Stomach (tissue), 9 donors: ENCODE results near the gene IQCH. TPM values are rescaled to one million over a fixed set of nuclear protein-coding genes. Genes with fewer than 3 reads are reported as not detected.

Source experiments
- DNase-seq, 2 donors: peaks; one replicate each; pipeline versions ENCODE4 v3.0.0 to v3.0.0-alpha.2; 2013 to 2019
- H3K27ac ChIP-seq, 5 donors: fragments of 200-600 bp in 4 of 5; sonication (generic) in 4 of 5; one replicate each; pipeline ENCODE4 v1.5.1; 2013 to 2019; ENCODE audit warnings: mild to moderate bottlenecking in 1 of 5, moderate library complexity in 1 of 5
- H3K27me3 ChIP-seq, 3 donors: fragments of 200-600 bp; sonication (generic); one replicate each; pipeline ENCODE4 v1.5.1; 2017 to 2019; ENCODE audit warnings: mixed run types in 1 of 3
- H3K36me3 ChIP-seq, 4 donors: fragments of 200-600 bp; sonication (generic); 1 replicate in 3 of 4; 2 replicates in 1 of 4; pipeline ENCODE4 v1.5.1; 2016 to 2019
- H3K4me1 ChIP-seq, 4 donors: fragments of 200-600 bp; sonication (generic); one replicate each; pipeline ENCODE4 v1.5.1; 2016 to 2019
- H3K4me3 ChIP-seq, 4 donors: fragments of 200-600 bp; sonication (generic) in 3 of 4; one replicate each; pipeline ENCODE4 v1.5.1; 2016 to 2019; ENCODE audit warnings: mild to moderate bottlenecking in 1 of 4
- H3K9me3 ChIP-seq, 4 donors: fragments of 200-600 bp; sonication (generic); one replicate each; pipeline ENCODE4 v1.5.1; 2016 to 2019
- EP300 ChIP-seq: sonication (generic); formaldehyde crosslinking; IDR thresholded peaks from one replicate; pipeline ENCODE4 v1.6.1; 2017; ENCODE audit warnings: antibody characterized with exemption
- POLR2A ChIP-seq, 4 donors: fragments of 450-650 bp; IDR thresholded peaks; one replicate each; pipeline ENCODE4 v1.6.1; 2016; ENCODE audit warnings: antibody characterized with exemption in 4 of 4, control low read depth in 2 of 4, mild to moderate bottlenecking in 1 of 4, moderate library complexity in 1 of 4
- POLR2AphosphoS5 ChIP-seq, 3 donors: sonication (generic); formaldehyde crosslinking; IDR thresholded peaks; one replicate each; pipeline ENCODE4 v1.6.1; 2016; ENCODE audit warnings: antibody characterized with exemption in 3 of 3
- WGBS, 5 donors: extraction: QIAGEN DNeasy Blood & Tissue Kit in 3 of 5; methylation state at CpG; one replicate each; pipeline versions ENCODE4 v1.1.5 to v1.1.7; 2013 to 2018; 5-methylcytosine and 5-hydroxymethylcytosine counted together
- intact Hi-C: fragments of 100-400 bp; cut with DNase I; formaldehyde crosslinking; loops from one replicate; pipeline ENCODE4 v1.15.1; 2023; ENCODE audit warnings: low total_unique reads
- polyA plus RNA-seq, 3 donors: library from polyadenylated mRNA; stranded (reverse); fragments of 200-250 nt; gene quantifications; one replicate each; pipeline ENCODE4 v1.2.3, GENCODE V29; 2013
- total RNA-seq, 5 donors: library from RNA; depleted of rRNA; stranded (reverse); fragments of >200 nt; gene quantifications; one replicate each; pipeline versions ENCODE4 v1.1.0 to v1.2.3, GENCODE V29; 2014 to 2016
- TF ChIP-seq, protein P1 (sequence below), 7 experiments: fragments of 450-650 bp in 4 of 7; fragments of 200-600 bp in 3 of 7; sonication (generic) in 3 of 7; IDR thresholded peaks; one replicate each; pipeline ENCODE4 v1.5.1; 2016 to 2019; ENCODE audit warnings: antibody characterized with exemption in 7 of 7, control low read depth in 2 of 7, mild to moderate bottlenecking in 1 of 7
- donor health status: healthy with polysubstance abuse.
- donor health status: Bipolar disorder and iron deficiency.
- donor health status: healthy.

IQCH gene
- total and polyA plus RNA-seq, 8 donors: 0.25 to 9.4 (median 1.7) TPM; not detected in 1

DNA sequence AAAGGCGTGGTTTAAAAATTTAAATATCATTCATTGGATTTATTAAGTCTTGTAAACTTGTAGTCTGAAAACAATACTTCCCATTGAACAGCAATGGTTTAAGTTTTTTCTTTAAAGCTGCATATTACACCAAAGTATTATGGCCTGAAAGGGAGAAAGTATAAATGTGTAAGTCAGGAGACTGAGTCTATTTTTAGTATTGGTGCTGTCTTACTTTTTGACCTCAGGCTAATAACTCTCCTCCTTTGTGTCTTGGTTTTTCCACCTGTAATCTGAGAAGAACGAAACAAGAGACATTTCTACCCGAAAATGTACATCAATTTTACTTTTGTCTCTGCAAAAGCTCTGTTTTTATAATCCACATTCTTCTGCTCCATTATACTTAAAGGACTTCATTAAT is 273.9 kb downstream of the IQCH start:
- Histone ChIP-seq H3K4me1 (peaks cover under 1 to 17% (median 9%) of the 10 kb centered on the region in 4 donors), H3K27ac (no peak overlapping the region), H3K4me3 (no peak overlapping the region), H3K27me3 (no peaks in the 10 kb centered on the region), H3K36me3 (peaks cover 0 to 33% (median 25%) of the 10 kb centered on the region in 4 donors), H3K9me3 (no peaks in the 10 kb centered on the region)
- TF ChIP-seq, protein P1, sequence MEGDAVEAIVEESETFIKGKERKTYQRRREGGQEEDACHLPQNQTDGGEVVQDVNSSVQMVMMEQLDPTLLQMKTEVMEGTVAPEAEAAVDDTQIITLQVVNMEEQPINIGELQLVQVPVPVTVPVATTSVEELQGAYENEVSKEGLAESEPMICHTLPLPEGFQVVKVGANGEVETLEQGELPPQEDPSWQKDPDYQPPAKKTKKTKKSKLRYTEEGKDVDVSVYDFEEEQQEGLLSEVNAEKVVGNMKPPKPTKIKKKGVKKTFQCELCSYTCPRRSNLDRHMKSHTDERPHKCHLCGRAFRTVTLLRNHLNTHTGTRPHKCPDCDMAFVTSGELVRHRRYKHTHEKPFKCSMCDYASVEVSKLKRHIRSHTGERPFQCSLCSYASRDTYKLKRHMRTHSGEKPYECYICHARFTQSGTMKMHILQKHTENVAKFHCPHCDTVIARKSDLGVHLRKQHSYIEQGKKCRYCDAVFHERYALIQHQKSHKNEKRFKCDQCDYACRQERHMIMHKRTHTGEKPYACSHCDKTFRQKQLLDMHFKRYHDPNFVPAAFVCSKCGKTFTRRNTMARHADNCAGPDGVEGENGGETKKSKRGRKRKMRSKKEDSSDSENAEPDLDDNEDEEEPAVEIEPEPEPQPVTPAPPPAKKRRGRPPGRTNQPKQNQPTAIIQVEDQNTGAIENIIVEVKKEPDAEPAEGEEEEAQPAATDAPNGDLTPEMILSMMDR (IDR thresholded peaks at IDR 0.05): no peak
- TF ChIP-seq POLR2AphosphoS5 (IDR thresholded peaks at IDR 0.05): no peak
- no peak for TF ChIP-seq POLR2A (IDR thresholded peaks at IDR 0.05)
- no peak for TF ChIP-seq EP300
- intact Hi-C loops: no loop called here
- 94 to 98% (median 97%) methylated on average over 3 of the region's 3 CpGs for WGBS, 5 donors
- no peak for DNase-seq

DNA sequence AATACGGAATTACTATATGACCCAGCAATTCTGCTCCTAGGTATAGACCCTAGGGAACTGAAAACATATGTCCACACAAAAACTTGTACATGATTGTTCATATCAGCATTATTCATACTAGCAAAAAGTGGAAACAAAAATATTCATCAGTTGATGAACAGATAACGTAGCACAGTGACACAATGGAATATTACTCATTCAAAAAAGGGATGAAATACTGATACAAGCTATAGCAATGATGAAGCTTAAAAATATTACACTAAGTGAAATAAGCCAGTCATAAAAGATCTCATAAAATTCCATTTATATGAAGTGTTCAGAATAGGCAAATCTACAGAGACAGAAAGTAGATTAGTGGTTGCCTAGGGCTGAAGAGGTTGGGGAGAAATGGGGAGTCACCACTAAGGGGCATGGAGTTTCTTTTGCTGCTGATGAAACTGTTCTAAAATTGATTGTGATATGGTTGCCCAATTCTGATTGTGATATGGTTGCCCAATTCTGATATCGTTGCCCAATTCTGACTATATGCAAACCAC is 276.9 kb downstream of the IQCH start:
- Histone ChIP-seq H3K36me3 (peaks cover 0 to 32% (median 23%) of the 10 kb centered on the region in 4 donors), H3K9me3 (no peaks in the 10 kb centered on the region), H3K27ac (no peak overlapping the region), H3K4me3 (no peak overlapping the region), H3K27me3 (no peaks in the 10 kb centered on the region), H3K4me1 (no peaks in the 10 kb centered on the region)
- TF ChIP-seq POLR2AphosphoS5 (IDR thresholded peaks at IDR 0.05) (no peak), POLR2A (IDR thresholded peaks at IDR 0.05) (no peak), EP300 (no peak)
- TF ChIP-seq, protein P1 (IDR thresholded peaks at IDR 0.05): no peak
- intact Hi-C loops: no loop called here
- no peak for DNase-seq
- 63 to 84% (median 80%) methylated on average over 3 of the region's 3 CpGs for WGBS, 5 donors

DNA sequence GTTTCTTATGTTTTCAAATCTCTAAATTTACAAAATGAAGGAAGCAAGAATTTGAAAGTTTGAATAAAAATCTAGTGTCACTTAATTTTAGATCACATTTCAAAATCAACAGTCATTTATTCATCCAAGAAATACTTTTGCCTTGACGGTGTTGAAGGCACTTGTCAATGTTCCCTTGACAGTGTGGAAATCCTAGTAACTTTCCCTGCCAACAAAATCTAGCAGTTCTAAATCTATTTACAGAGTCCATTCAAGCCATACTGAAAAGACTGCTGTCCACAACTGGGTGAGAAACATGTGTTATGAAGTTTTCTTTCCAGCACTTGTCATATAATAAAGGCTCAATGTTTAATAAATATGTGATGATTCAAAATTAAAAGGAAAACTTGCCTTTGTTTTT is 279.3 kb downstream of the IQCH start:
- H3K4me1 ChIP-seq: no peaks in the 10 kb centered on the region
- DNase-seq: no peak
- 70 to 88% (median 73%) methylated on average over 1 of the region's 1 CpG for WGBS, 5 donors
- intact Hi-C loops: no loop called here
- no peaks in the 10 kb centered on the region for H3K27me3 ChIP-seq
- H3K27ac ChIP-seq: no peak overlapping the region
- H3K4me3 ChIP-seq: no peak overlapping the region
- no peaks in the 10 kb centered on the region for H3K9me3 ChIP-seq
- peaks cover 0 to 9% (median under 1%) of the 10 kb centered on the region in 4 donors for H3K36me3 ChIP-seq
- TF ChIP-seq POLR2AphosphoS5 (IDR thresholded peaks at IDR 0.05): no peak
- TF ChIP-seq, protein P1 (IDR thresholded peaks at IDR 0.05): no peak
- no peak for TF ChIP-seq EP300
- no peak for TF ChIP-seq POLR2A (IDR thresholded peaks at IDR 0.05)

DNA sequence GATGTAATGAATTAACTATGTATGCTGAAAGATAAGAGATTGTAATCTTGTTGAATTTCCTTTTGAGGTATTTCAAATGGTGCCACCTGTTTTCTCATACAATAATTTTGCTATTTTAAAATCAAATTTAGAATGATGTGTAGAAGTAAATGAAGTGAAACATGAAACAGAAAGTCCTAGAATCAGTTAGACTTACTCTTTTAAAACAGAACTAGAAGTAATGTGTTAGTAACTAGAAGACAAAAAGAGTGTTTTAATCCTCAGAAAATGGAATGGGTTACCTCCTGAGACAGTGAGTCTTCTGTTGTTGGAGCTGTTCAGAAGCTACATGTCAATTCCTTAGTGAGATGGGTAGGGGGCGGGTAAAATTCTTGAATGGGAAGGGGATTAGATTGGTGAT is 279.8 kb downstream of the IQCH start:
- no peaks in the 10 kb centered on the region for H3K27me3 ChIP-seq
- no peak overlapping the region for H3K27ac ChIP-seq
- H3K36me3 ChIP-seq: peaks cover 0 to 6% (median 0%) of the 10 kb centered on the region in 4 donors
- no peaks in the 10 kb centered on the region for H3K9me3 ChIP-seq
- WGBS, 5 donors: 88 to 100% (median 94%) methylated on average over 1 of the region's 1 CpG
- H3K4me1 ChIP-seq: no peaks in the 10 kb centered on the region
- DNase-seq: no peak
- TF ChIP-seq POLR2AphosphoS5 (IDR thresholded peaks at IDR 0.05): no peak
- TF ChIP-seq, protein P1 (IDR thresholded peaks at IDR 0.05): no peak
- no peak for TF ChIP-seq EP300
- no peak for TF ChIP-seq POLR2A (IDR thresholded peaks at IDR 0.05)
- no peak overlapping the region for H3K4me3 ChIP-seq
- intact Hi-C loops: no loop called here
